HG03565 (cell line): ENCODE data around the gene AFAP1.
"Not testable (repeated sequence)": the region's sequence is repeated elsewhere in the genome, so short reads cannot be mapped to it uniquely, and the experiment has no call there.

Experiments
- ATAC-seq: cut with Tn5 transposase; IDR thresholded peaks from one replicate; pipeline ENCODE4 v1.9.1; 2021; ENCODE audit warnings: mild to moderate bottlenecking, moderate library complexity; ENCODE audit not compliant: unreplicated experiment

The AFAP1 gene

DNA sequence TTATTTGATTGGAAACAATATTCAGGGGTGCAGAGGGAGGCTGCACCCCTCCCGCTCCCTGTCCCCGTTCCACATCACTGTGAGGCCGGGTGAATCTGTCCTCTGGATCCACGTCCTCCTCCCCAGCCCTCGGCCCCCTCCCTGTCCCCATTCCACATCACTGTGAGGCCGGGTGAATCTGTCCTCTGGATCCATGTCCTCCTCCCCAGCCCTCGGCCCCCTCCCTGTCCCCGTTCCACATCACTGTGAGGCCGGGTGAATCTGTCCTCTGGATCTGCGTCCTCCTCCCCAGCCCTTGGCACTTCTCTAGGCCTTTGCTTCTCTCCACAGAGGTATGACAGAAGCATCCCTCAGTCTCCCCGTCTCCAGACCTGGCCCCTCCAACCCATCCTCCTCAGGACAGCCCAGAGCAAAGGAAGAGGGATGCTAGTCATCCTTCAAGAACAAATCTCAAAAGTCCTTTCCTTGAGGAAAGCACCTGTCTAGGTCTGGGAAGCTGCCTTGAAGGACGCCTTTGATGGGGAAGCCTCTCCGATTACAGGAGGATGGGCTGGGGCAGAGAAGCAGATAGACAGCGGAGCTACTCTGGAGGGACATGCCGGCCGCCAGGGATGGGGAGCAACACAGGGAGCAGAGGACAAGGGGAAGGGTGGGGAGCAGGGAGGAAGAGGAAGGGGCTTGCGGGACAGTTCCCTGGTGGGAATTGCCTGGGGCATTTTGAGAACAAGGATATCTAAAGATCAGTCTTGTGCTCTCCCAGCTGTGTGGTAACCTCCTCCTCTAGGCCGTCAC, 10.8 kb upstream of the AFAP1 start:
- ATAC-seq = no peak

DNA sequence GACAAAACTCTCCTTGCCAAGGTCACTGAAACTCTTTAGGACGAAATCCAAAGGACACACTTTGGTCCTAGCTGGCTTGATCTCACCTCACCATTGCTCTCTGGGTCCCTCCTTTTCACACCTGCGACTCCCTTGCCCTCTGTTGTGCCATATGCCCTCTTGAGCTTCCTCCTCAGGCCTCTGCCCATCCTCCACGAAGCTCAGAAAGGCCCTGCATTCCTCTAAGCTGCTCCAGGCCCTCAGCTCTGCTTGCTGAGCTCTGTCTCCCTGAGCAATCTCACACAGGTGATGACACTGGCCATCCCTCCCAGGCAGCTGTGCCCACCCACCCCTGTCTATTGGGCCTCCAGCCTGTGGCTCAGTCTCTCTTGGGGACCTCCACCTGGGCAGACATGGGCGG, 10.1 kb upstream of the AFAP1 start:
- ATAC-seq = no peak

DNA sequence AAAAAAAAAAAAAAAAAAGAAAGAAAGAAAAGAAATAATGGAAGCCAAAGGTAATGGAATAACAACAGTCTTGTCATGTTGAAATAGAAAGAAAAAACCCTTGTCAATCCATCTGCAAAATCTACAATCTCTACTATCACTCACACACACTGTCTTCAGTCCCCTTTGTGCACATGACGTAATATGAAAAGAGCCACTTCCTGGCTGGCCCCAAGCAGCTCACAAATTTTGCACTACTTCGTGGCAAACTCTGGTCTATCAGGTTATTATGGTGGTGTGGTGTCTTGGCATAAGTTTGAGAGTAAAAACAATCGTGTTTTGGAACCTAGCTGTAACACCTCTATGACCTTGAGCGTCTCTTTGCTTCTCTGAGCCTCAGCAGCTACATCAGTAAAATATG, 8.3 kb upstream of the AFAP1 start:
- no peak for ATAC-seq

DNA sequence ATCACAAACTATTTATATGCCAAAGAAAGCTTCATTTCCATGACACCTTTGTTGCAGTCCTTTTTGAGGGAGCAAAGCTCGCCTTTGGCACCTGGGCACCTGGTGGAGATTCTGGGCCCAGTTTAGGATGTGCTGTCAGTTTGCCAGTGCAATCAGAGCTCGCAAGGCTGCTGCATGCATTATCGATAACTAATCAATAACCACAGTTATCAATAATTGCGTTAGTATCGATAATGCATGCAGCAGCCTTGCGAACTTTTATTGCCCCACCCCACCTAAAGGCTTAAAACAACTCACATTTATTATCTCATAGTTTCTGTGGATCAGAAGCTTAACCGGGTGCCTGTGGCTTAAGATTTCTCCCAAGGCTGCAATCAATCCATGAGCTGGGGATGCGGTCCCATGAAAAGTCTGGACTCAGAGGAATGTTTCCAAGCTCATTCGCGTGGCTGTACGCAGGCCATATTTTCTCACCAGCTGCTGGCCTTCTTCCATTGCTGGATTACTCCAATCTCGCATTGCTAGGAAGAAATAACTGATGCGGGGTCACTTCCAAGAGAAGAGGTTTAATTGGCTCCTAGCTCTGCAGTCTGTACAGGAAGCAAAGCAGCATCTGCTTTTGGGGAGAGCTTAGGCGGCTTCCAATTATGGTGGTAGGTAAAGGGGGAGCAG, 6.2 kb upstream of the AFAP1 start:
- no peak for ATAC-seq

DNA sequence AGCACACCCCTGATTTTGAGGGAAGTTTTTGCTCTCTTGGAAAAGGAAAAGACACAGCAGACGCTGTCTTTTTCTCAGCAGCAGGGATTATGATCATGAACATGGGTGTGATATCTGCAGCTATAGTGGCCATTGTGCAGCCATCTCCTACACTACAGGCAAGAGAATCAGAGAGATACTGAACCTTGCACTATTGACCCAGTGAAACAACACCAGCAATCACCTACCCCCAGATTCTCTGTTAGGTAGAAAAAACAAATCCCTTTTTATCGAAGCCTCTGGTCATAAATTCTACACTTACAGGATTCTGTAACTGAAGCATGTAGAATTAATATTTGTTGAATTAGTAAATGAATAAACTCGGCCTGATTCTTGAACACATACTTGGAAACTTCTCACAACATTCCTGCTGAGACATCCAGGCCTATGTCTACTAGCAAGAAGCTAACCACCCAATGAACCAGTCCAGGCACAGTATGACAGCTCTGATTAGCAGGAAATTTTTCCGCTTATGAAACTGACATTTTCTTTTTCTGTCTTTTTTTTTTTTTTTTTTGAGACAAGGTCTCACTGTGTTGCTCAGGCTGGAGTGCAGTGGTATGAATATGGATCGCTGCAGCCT, 5.0 kb upstream of the AFAP1 start:
- no peak for ATAC-seq

DNA sequence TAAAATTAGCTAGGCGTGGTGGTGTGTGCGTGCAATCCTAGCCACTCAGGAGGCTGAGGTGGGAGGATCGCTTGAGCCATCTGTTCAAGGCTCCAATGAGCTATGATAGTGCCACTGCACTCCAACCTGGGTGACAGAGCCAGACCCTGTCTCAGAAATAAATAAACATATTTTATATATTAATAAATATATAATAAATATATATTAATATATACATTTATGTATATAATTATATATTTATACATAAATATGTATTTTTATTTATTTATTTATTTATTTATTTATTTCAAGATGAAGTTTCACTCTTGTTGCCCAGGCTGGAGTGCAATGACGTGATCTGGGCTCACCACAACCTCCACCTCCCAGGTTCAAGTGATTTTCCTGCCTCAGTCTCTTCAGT, 4.0 kb upstream of the AFAP1 start:
- not testable (repeated sequence) for ATAC-seq

DNA sequence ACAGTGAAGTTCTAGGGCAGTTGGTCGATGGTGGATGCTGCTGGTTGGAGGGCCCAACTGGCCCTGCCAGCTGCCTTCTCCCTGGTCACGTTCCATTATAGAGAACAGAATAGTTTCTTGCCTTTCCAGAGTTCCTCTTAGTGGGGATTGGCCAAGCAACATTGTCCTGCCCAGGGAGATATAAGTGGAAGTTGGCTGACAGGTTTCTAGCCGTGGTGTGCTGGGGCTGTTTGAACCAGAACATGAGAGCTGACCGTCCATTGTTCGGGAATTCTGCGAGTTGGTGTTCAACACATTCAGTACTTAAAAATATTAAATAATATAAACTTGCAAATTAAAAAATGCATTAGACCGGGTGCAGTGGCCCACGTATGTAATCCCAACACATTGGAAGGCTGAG, 3.5 kb upstream of the AFAP1 start:
- no peak for ATAC-seq

DNA sequence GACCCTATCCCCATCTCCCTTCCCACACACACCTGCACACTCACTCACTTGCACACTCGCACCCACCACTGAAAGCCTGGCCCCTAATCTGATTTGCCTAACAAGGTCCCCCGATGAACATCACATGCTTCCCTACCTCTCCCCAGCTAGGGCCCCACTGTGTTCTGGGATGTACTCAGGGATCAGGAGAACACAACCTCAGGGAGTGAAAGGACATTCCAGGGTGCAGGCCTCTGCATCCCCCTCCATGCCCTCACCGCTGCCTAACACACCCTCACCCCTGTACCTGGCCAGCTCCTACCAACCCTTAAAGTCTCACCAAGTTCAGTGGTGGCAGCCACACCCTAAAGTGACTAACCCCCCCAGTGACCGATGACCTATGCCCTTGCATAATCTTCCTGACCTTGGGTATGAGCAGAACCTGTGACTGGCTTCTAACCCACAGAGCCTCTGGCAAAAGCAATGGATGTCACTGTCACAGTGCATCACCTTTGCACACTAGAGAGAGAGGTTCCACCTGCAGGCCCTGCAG, 2.4 kb upstream of the AFAP1 start:
- ATAC-seq = no peak

DNA sequence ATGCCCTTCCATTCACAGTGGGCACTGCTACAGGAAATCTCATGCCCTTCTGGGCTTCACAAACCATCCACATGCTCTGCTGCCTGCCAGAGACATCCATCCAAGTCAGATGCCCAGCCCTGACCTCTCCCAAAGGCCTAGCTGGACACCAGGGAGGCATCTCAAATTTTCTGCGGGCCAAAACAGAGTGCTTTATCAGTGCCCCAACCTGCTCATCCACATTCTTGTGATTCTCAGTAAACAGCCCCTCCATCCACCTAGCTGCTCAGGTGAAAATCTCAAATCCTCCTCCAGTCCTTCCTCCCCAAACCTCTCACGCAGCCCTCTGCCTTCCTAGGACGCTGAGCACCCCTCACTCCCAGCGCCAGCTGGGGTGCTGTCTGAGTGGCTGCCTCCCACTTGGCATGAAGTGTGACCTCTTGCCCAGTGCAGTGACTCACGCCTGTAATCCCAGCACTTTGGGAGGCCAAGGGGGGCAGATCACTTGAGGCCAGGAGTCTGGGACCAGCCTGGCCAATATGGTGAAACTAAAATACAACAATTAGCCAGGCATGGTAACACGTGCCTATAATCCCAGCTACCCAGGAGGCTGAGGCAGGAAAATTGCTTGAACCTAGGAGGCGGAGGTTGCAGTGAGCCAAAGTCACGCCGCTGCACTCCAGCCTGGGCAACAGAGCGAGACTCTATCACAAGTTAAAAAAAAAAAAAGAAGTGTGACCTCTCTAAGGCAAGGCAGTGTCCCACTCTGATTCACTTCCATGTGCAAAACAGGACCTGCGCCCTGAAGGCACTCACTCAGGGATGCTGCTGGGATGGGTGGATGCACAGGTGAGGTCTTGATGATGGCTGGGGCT, 1.7 kb upstream of the AFAP1 start:
- ATAC-seq = no peak

DNA sequence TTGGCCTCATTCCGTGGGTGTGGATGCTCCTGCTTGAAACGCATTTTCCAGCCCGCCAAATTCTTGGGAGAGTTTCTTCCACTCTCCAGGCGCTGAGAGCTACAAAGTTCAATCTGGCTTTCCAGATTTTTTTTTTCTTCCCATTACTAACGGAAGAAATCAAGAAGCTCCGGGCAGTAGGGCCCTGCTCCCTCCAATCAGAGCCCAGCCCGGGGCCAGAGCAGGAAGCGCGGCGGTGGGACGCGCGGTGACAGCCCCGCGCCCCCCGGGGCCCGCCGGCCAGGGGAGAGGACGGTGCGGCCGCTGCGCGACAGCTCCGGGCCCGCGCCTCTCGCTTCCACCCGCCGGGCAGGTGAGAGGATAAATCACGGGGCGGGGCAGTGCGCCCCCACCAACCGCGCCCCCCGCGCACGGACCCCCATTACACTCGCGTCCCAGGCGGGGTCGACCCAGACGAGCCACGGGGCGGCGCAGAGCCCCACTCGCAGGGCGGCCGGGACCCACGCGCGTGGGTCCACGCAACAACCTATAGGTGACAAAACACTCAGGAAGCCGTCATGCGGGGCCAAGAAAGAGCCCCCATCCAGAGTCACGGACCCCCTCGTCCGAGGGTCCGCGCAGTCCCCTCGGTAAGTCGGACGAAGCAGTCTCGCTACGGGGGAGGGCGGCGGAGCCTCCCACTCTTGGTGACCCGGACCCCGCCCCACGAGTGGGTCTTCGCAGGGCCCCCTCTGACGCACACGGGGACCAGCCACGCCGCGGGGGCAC, 868 bp downstream of the AFAP1 start:
- ATAC-seq = no peak

DNA sequence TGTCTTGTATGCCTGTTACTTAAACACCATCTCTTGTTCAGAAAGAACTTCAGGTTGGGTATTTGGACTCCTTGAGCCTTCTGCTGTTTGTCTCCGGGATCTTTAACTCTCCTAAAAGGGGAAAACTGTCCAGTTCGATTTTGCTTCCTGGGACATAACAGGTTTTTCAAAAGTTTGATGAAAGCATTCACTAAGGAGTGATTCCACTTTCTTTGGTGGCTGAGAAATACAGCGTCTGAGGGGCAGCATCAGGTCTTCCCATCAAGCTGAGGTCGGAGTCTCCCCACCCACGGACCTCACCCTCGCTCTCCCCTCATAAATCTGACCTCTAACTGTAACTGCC, 1.4 kb downstream of the AFAP1 start:
- ATAC-seq = no peak

DNA sequence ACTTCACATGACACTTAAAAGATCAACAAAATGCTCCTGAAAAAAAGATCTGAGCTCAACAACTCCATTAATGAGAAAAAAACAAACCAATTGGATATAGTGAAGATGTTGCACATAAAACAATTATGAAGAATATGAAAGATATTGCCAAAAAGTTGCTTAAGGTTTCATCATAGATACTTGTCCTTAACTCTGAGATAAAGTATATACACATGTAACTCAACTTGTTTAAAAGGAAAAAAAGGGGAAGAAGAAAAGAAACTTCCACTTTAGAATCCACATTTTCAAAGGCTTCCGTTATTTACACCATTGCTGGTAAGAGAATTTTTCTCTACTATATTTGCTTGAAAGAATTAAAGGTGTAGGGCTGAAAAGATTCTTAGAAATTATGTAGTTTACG, 2.7 kb downstream of the AFAP1 start:
- ATAC-seq = no peak

DNA sequence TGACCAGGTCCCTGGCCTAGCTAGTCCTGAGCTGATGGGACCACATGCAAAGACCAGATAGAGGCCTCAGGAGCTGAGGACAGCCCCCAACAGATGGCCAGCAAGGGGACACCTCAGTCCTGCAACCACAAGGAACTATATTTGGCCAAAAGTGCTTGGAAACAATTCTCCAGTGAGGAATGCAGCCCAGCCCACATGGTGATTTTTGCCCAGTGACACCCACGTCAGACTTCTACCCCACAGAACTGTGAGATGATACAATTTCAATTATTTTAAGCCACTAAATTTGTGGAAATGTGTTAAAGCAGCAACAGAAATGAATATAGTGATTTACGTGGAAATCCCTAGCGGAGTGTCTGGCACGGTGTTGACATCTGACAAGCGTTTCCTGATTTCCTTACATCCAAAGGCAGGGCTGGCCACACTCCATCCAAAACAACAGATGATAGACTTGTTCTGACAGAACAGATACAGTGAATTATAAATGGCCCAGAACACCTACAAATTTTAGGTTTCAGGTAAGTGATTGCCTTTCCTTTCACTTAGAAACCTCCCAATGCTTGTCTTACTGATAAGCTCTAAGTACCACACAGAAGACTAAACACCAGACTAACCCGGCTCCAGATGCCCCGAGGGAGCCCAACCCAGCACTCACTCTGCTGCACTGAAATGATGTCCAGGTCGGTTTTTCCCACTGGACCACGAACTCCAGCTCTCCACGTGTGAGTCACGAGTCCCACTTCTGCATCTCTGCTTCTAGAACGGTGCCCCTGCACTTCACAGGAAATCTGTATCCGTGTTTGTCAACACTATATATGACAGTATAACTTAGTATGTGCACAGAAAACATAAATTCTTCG, 5.8 kb downstream of the AFAP1 start:
- no peak for ATAC-seq

DNA sequence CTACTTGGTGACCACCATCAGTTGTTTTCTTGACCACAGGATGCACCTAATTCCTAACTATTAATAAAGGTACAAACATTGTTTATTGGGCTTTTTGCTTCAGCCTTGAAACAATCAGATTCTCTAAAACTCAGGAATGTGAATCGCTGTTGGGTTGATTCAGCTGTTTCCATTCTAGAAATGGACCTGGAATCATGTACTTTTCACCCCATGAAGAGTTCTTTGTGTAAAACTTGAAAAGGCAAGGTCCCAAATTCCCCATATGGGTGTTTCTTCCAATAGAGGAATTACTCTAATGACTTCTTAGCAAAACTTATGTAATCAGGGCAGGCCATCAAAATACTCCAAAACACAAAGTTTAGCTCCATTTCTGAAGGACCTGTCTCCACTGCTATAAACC, 7.4 kb downstream of the AFAP1 start:
- no peak for ATAC-seq

DNA sequence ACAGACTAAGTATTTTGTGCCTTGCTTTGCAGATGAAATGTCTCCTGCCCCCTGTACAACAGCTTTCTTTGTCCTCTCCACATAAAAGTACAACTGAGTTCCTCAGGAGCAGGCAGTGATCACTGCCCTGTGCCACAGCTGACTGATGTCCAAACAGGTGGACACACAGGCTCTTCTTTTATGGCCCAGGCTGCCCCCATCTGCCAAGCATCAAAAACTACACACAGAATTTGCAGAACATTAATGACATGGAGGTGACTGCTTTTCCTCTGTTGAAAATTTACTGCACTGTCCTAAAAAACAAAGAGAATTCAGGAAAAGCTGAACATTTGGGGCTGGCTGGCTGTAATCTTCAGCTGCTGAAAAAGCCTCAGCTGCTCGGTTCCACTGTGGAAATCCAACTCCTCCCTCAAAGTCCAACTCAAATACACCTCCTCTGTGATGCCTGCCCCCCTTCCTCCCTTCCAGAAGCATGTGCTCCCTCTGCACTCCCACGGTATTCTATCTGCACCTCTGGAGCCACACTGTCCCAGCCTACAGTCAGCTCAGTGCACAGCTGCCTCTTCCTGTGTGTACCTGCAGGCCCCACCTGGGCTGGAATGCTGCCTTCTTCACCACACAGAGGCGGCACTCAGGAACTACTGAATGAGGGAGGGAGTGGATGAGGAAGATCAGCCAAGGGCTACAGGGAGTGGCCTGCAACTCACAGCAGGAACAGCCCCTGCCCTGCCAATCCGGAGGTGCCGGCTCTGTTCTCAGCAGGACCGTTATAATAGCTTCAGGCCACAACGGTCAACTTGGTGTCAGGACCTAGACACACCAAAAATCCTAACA, 10.3 kb downstream of the AFAP1 start:
- no peak for ATAC-seq

DNA sequence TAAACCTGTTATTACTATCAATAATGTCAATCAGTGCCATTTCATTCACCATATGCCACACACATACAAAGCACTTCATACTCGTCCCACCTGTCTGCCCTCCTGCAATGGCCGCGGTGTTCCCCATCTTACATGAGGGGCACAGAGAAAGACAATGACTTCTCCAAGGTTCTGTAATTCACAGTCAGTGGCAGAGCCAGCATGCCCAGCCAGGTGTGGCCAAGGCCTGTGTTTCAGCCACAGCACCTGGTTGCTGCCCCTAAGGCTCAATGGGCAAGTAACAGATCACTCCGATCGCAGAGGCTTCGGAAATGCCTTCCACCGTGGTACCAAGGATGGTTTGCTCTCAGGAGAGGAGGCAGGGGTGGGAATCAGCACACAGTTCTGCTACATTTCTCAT, 10.9 kb downstream of the AFAP1 start:
- no peak for ATAC-seq

DNA sequence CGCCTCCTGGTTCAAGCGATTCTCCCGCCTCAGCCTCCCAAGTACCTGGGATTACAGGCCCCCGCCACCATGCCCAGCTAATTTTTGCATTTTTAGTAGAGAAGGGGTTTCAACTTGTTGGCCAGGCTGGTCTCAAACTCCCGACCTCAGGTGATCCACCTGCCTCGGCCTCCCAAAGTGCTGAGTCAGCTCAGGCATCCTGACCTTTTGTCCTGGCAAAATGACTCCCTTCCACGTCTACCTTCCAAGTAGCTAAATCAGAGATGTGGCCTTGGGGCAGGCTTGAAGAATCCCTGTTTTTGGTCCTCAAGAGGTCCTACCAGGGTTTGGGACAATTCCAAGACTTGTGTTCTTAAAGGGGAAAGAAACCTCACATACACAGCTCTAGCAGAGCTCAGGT, 12.8 kb downstream of the AFAP1 start:
- ATAC-seq = no peak

DNA sequence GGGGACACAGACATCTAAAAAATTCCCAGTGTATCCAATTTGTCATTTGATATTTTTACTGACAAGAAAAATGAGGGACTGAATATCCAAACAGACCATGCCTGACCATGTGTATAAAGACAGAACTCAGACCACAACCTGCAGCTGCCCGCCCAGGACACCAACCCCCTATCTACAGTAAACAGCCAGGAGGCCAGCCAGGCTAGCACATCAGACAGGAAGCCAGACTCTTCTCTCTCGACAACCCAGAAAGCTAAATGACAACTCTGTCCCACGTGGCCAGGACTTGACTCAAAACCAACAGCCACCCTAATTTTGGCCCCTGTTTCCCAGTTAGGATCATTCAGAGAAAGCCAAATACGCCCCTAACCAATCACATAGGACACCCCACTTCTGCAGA, 15.1 kb downstream of the AFAP1 start:
- ATAC-seq = no peak

DNA sequence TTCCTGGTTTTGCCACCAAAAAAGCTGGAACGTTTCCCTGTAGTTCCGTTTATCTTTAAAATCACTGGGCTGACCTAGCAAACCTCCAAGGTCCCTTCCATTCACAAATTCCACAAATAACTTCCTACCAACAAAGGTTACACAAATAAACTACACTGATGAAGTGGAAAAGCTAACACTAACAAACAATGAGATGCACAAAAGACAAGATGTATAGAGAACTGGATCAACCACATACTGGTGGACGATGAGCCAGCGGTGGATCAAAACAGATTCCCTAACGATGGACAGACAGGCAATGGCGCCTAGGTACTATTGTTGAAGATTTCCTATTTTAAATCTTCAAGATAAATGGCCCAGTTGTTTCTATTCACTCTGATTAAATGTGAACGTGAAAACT, 15.5 kb downstream of the AFAP1 start:
- no peak for ATAC-seq
